ACC112 (cell line): Measurements from ENCODE around the gene RELN.

Source experiments
- H2AFZ ChIP-seq: fragments of 200-600 bp; sonication (generic); one replicate; pipeline ENCODE4 v1.6.0; 2017; ENCODE audit warnings: antibody characterized with exemption, low read length; ENCODE audit not compliant: unreplicated experiment
- H3K27ac ChIP-seq: fragments of 200-600 bp; sonication (generic); 2 replicates; pipeline ENCODE4 v1.5.1; 2014; ENCODE audit warnings: low read depth, mild to moderate bottlenecking, antibody characterized with exemption, low read length, moderate library complexity
- H3K27me3 ChIP-seq: fragments of 200-600 bp; sonication (generic); 2 replicates; pipeline ENCODE4 v1.6.1; 2014; ENCODE audit warnings: mild to moderate bottlenecking, antibody characterized with exemption, low read length, moderate library complexity, mixed read lengths; ENCODE audit not compliant: insufficient read depth
- H3K36me3 ChIP-seq: fragments of 200-600 bp; sonication (generic); 2 replicates; pipeline ENCODE4 v1.6.1; 2016; ENCODE audit warnings: mild to moderate bottlenecking, antibody characterized with exemption, low read length, moderate library complexity, mixed read lengths; ENCODE audit not compliant: insufficient read depth
- H3K4me1 ChIP-seq: fragments of 200-600 bp; sonication (generic); one replicate; pipeline ENCODE4 v1.6.1; 2016; ENCODE audit warnings: low read length, mixed read lengths; ENCODE audit not compliant: insufficient read depth, unreplicated experiment, control insufficient read depth
- H3K4me3 ChIP-seq: fragments of 200-600 bp; sonication (generic); 2 replicates; pipeline ENCODE4 v1.5.1; 2014; ENCODE audit warnings: mild to moderate bottlenecking, low read depth, low read length
- H3K79me2 ChIP-seq: fragments of 200-600 bp; sonication (generic); one replicate; pipeline ENCODE4 v1.6.0; 2016; ENCODE audit warnings: low read length; ENCODE audit not compliant: control insufficient read depth, unreplicated experiment, insufficient read depth

Gene RELN

GRCh38 chr7:103706805-103707204 lies 282.7 kb downstream of the RELN start:
- Histone ChIP-seq H2AFZ (no peak overlapping the region), H3K4me1 (peaks cover 30% of the 10 kb centered on the region)

GRCh38 chr7:103705542-103705941 lies 283.9 kb downstream of the RELN start:
- H2AFZ ChIP-seq: no peak overlapping the region
- H3K27ac ChIP-seq: no peak overlapping the region
- H3K4me1 ChIP-seq: peaks cover 24% of the 10 kb centered on the region
- H3K79me2 ChIP-seq: no peaks in the 10 kb centered on the region
- H3K27me3 ChIP-seq: no peaks in the 10 kb centered on the region
- no peak overlapping the region for H3K4me3 ChIP-seq
- H3K36me3 ChIP-seq: no peaks in the 10 kb centered on the region

More at GRCh38 chr7:103706805-103707204, 282.7 kb downstream of the RELN start:
- Histone ChIP-seq H3K27me3 (no peaks in the 10 kb centered on the region), H3K4me3 (no peak overlapping the region), H3K27ac (no peak overlapping the region), H3K79me2 (no peaks in the 10 kb centered on the region), H3K36me3 (no peaks in the 10 kb centered on the region)

- H3K4me1 ChIP-seq: peaks cover 17% of the 10 kb centered on the region
Measured at GRCh38 chr7:103704701-103705100, 284.8 kb downstream of the RELN start.

DNA sequence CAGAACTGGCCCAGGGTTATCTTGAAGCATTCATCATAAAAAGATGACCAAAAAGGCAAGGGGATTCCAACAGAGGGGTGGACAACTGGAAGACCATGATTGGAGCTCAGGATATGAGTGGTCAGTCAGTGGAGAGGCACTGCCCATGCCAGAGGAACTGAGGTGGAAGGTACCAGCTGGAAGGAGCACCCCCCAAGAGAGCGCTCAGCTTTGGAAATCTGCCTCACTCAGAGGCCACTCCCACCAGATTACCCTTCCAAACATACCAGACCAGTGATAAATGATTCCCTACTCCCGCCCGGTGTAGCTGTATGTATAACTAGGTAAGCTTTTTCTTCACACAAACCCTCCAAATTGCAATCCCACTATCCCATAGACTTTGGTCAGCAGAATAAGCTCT lies 286.5 kb downstream of the RELN start:
- no peak overlapping the region for H3K27ac ChIP-seq
- H3K4me3 ChIP-seq: no peak overlapping the region
- H3K27me3 ChIP-seq: no peaks in the 10 kb centered on the region
- H3K79me2 ChIP-seq: no peaks in the 10 kb centered on the region
- H3K36me3 ChIP-seq: no peaks in the 10 kb centered on the region
- peaks cover 17% of the 10 kb centered on the region for H3K4me1 ChIP-seq
- no peak overlapping the region for H2AFZ ChIP-seq

More at GRCh38 chr7:103704701-103705100, 284.8 kb downstream of the RELN start:
- Histone ChIP-seq H3K79me2 (no peaks in the 10 kb centered on the region), H3K27me3 (no peaks in the 10 kb centered on the region), H3K36me3 (no peaks in the 10 kb centered on the region), H3K27ac (no peak overlapping the region), H3K4me3 (no peak overlapping the region), H2AFZ (no peak overlapping the region)

GRCh38 chr7:103702454-103702853 lies 287.0 kb downstream of the RELN start:
- Histone ChIP-seq H3K27ac (no peak overlapping the region), H3K36me3 (no peaks in the 10 kb centered on the region), H3K27me3 (no peaks in the 10 kb centered on the region), H2AFZ (no peak overlapping the region), H3K4me1 (peaks cover 17% of the 10 kb centered on the region), H3K79me2 (no peaks in the 10 kb centered on the region), H3K4me3 (no peak overlapping the region)

GRCh38 chr7:103699032-103699431 lies 290.4 kb downstream of the RELN start:
- Histone ChIP-seq H3K27ac (no peak overlapping the region), H3K79me2 (no peaks in the 10 kb centered on the region), H3K27me3 (no peaks in the 10 kb centered on the region), H3K4me3 (no peak overlapping the region), H2AFZ (peak overlapping the region; percentile 30), H3K4me1 (peaks cover 17% of the 10 kb centered on the region), H3K36me3 (no peaks in the 10 kb centered on the region)

DNA sequence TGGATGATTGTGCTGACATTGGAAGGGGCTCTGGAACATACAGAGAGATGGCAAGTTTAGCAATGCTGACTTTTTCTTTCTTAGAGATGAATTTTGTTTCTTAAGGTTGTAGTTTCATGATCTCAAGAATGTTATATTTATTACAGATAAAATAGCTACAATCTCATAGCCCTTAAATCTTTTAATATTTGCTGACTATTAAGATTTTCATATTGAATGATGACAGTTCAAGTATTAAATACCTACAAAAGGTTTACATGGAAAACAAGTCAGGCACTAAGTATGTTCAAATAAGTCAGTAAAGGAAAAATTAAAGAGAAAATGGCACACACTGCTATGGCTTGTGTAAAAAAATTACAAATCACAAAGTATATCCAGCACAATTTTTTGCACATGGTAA lies 291.4 kb downstream of the RELN start:
- H2AFZ ChIP-seq: no peak overlapping the region
- no peaks in the 10 kb centered on the region for H3K27me3 ChIP-seq
- no peaks in the 10 kb centered on the region for H3K79me2 ChIP-seq
- no peak overlapping the region for H3K4me3 ChIP-seq
- no peaks in the 10 kb centered on the region for H3K36me3 ChIP-seq
- peaks cover 12% of the 10 kb centered on the region for H3K4me1 ChIP-seq
- no peak overlapping the region for H3K27ac ChIP-seq

- Histone ChIP-seq H3K27ac (no peak overlapping the region), H3K27me3 (no peaks in the 10 kb centered on the region), H2AFZ (no peak overlapping the region), H3K79me2 (no peaks in the 10 kb centered on the region), H3K4me1 (no peaks in the 10 kb centered on the region), H3K36me3 (no peaks in the 10 kb centered on the region), H3K4me3 (no peak overlapping the region)
Measured at GRCh38 chr7:103695521-103695920, 293.9 kb downstream of the RELN start.

- H3K4me1 ChIP-seq: no peaks in the 10 kb centered on the region
- no peak overlapping the region for H3K27ac ChIP-seq
- no peak overlapping the region for H2AFZ ChIP-seq
- H3K4me3 ChIP-seq: no peak overlapping the region
- H3K27me3 ChIP-seq: no peaks in the 10 kb centered on the region
- no peaks in the 10 kb centered on the region for H3K79me2 ChIP-seq
- H3K36me3 ChIP-seq: no peaks in the 10 kb centered on the region
Measured at GRCh38 chr7:103694304-103694703, 295.2 kb downstream of the RELN start.

GRCh38 chr7:103691291-103691690 lies 298.2 kb downstream of the RELN start:
- H3K36me3 ChIP-seq: no peaks in the 10 kb centered on the region
- H3K79me2 ChIP-seq: no peaks in the 10 kb centered on the region
- H3K4me1 ChIP-seq: no peaks in the 10 kb centered on the region
- no peak overlapping the region for H2AFZ ChIP-seq
- H3K27ac ChIP-seq: no peak overlapping the region
- H3K4me3 ChIP-seq: no peak overlapping the region
- H3K27me3 ChIP-seq: no peaks in the 10 kb centered on the region

DNA sequence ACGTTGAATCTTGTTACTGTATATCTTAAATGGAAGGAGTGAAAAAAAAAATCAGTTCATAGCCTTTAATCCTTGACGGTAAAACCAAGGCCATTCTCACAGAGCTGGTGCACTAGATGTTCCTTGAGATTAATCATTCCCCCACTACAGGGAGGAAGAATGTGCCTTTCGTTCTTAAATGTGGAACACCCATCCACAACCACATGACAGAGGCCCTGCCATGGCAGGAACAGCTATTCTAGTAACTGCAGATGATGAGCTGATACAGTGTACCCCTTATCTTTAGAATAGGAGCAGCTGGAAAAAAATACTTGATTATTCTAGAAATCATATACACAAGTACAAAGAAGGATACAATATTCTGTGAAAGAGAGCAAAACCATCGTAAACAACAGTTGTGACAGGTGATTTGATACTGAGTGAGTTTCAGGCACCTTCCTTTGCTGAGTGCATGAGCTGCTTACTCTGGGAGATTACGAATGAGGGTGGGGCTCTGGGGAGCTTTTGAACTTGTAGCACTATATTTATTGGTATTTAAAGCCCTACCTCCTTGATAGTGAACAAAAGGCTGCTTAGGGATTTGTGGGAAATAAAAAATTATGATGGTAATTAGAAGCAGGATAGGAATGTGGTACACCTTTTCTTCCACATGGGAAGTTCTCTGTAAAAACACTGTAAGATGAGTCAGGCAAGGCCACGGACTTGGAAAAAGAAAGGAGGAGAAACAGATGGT lies 299.1 kb downstream of the RELN start:
- H3K27ac ChIP-seq: no peak overlapping the region
- no peaks in the 10 kb centered on the region for H3K36me3 ChIP-seq

More for the DNA sequence above, 299.1 kb downstream of the RELN start:
- Histone ChIP-seq H3K79me2 (no peaks in the 10 kb centered on the region), H2AFZ (no peak overlapping the region), H3K27me3 (no peaks in the 10 kb centered on the region), H3K4me1 (no peaks in the 10 kb centered on the region), H3K4me3 (no peak overlapping the region)
